HG02571 (cell line): ENCODE data around the gene HIVEP3.

Experiments
- ATAC-seq: cut with Tn5 transposase; IDR thresholded peaks from one replicate; pipeline ENCODE4 v1.9.1; 2021; ENCODE audit warnings: mild to moderate bottlenecking, moderate library complexity; ENCODE audit not compliant: unreplicated experiment

HIVEP3 gene

DNA sequence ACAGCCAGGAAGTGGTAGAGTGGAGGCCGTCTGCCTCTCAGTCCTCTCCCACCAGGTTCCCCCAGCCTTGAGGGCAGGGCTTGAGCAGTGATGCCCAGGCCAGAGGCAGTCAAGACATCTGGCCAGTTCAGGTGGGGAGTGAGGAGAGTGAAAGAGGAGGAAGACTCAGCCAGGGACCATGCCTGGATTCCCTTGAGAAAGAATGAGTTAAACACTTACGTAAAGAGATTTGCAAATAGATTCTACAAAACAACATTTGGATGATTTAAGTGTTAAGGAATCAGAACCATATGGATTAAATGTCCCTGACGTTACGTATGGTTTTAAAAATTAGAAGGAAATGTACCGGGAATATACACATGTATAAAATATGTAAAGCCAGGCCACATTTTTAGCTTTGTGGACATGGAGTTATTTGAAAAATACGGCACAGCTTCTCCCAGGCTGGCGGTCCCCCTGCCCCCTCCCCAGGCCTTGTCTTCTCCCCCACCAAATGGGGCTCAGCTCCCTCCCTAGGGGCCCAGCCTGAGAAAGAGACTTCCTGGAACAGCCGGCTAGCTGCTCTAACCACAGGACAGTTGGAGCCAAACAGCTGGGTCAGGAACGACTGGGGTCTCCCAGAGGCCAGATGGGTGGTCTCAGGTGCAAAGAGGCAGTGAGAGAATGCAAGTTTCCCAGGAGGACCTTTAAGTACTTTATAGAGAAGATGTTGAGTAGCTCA lies 245.9 kb downstream of the HIVEP3 start:
- no peak for ATAC-seq

DNA sequence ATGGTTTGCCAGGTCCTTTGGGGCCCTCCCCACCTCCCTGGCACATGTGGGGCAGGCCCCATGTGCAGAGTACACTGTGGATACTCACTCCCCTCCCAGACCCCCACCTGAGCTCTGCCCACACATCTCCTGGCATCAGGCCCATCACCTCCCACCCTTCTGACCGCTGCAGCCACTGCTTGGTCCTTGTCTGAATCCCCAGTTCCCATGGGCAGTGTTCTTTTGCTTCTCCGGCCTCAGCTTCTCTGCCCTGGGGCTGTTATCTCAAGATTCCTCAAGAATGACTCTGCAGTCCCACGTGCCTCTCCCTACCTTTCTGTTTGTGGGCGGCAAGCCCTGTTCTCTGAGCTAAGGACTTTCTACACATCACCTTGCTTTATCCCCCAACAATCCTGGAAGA lies 246.5 kb downstream of the HIVEP3 start:
- ATAC-seq, result no peak

GRCh38 chr1:41671116-41671755 lies 247.5 kb downstream of the HIVEP3 start:
- no peak for ATAC-seq

- ATAC-seq, result no peak
Observed at GRCh38 chr1:41670217-41670957, 248.3 kb downstream of the HIVEP3 start.

DNA sequence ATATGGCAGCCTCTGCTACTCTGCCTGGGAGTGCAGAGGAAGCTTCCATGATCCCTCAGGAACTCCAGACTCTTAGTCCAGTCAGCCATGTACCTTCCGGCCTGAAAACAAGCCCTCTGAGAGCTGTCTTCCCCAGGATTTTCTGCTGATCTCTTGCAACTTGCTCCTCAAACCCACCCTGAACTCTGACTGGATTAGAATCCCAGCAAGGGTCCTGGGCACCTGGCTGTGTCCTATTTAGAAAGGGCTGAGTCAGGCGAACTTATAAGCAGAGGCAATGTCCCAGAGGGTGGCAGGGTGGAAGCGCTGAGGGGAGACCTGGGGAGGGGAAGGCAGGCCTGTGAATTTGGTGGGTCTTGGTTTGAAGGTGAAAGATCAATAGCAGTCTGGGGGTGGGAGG lies 249.8 kb downstream of the HIVEP3 start:
- no peak for ATAC-seq

DNA sequence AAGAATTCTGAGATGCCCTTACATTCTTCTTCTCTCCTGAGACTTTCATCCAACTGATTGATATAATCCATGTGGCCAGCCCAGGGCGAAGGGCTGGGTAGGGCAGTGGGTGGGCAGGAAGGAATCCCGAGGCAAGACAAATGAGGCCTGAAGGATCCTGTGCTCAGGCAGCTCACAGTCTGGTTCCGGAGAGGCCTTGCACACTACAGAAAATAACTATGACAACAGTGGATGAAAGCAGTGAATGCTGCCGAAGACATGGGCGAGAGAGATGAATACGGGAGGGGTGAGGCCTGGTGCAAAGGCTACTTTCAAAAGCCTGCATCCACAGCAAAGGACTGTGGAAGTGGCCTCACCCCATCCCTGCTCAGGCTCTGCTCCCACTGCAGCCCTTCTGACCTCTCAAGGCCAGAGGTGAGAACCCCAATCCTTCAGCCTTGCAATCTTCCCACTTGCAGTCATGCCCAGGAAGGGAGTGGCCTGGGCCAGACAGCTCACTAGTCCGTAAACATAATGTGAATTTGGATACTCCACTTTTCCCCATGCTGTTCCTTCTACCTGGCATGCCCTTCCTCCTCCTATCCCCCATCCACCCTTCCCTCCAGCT lies 250.6 kb downstream of the HIVEP3 start:
- ATAC-seq, result no peak

DNA sequence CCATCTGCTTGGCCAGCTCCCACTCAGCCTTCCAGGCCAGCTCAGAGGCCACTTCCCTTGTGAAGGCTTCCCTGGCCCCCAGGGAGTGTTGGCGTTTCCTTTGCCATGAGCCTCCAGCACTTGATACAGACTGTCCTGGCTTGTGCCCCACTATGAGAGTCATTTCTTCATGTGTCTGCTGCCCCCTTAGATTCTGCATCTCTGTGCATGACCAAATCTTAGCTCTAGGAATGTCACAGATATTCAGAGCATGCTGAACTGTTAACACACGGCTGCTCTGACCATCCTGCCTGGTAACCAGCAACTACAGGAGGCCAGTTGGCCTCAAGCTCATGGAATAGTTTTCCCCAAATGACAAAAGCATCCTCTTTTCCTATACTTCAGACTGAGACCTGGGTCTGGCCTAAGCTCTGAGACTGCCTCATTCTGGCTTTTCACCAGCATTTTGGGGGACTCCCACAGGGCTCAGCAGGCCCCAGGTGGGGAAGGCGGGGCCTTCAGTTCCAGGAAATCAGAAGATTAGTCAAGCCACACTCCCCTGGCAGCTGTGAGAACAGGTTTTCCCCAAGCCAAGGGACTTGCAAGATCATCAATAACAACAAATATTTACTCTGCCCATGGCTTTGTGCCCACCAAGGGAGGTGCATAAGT lies 251.6 kb downstream of the HIVEP3 start:
- peak; percentile 60 for ATAC-seq

DNA sequence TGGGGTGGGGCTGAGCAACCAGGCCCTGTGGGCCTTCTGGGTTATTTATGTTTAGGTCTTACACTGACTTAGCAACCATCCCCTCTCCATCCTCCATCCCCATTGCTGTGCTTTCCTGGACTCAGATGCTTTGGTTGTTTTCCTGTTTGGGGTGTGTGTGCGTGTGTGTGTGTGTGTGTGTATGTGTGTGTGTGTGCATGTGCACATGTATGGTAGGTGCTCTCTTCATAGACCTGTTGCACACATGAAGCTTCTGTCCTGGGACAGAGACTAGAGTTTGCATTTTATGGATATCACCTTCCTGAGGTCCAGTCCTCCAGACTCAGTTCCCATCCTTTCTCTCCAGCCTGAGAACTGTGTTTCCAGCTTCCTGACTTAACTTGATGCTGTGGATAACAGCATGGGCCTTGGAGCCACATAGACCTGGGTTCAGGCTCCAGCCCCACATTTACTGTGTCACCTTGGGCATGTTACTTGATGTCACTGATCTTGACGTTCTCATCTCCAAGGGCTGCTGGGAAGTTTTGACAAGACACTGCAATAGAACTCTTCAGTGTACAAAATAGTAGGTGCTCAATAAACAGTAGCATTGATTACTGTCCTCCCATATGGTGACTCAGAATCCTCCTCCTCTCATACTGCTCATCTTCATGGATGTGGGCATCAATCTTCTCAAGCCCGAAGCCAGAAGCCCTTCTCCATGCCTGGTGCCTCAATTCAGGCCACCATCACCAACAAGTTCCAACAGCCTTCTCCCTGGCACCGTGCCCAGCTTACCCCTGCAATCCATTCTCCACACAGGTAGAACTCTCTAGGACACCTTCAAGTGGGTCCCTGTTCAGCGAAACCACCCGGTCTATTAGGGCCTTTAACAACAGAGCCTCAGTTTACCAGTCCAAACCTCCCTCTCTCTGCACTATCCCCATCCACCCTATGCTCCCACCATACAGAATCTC lies 252.5 kb downstream of the HIVEP3 start:
- ATAC-seq, result no peak

DNA sequence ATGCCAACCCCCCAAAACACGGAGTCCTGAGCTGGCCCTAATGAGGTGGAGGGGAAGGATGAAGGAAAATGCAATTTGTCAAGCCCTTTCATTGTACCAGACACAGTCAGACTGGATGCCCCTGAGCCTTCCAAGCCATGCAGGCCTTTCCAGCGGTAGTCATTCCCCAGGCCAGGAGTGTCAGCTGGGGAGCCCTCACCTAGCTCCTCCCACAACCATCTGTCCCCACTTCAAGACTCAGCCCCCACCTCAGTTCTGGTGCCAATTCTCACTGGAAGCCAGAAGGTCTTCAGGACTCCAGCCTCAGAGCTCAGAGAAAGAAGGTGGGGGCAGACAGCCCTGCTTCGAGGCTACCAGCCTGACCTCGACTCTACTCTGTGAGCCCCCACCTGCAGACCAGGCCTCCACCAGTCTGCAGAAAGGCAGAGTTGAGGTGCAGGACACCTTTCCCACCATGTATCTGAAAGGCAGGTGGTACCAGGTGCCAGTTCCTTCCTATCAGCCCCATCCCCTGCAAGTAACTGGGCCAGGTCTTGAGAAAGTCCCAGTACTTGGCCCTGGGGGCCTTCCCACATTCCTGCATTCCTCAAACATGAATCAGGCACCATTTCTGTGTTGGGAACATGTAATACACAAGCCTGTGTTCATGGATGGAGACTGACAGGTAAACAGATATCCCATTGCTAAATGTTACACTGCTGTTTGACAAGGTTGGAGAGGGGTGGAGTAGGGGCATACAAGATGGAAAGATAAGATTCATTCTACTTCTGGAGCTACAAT lies 253.7 kb downstream of the HIVEP3 start:
- ATAC-seq, result no peak

DNA sequence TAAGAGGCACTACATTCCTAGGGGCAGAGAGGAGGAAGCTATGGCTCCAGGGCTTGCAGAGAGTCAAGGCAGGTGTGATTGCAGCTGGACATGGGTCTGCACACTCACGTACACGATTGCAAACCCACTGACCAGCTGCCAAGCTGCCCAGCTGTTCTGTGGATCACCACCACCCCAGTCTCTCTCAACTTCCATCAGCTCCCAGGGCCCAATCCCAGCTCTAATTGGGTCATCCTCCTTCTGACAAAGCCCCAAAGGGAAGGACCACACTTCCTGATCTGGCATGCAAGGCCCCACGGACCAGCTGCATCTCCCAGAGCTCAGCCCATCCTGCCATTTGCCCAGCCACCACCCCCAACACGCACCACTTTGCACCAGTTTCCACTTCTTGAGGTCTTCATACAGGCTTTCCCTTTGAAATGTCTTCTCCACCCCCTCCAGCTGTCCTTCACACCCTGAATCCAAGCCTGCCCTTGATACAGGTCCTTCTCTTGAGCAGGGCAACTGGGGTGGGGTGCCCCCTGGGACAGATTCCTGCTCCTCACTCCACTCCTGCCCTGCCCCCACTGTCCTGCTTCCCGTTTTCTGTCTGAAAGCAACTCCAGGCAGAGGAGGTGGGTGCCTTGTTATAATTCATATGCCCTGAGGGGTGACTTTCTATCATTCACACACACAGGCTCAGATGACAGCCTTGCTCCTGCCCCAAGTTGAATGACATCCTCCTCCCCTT lies 254.9 kb downstream of the HIVEP3 start:
- no peak for ATAC-seq

DNA sequence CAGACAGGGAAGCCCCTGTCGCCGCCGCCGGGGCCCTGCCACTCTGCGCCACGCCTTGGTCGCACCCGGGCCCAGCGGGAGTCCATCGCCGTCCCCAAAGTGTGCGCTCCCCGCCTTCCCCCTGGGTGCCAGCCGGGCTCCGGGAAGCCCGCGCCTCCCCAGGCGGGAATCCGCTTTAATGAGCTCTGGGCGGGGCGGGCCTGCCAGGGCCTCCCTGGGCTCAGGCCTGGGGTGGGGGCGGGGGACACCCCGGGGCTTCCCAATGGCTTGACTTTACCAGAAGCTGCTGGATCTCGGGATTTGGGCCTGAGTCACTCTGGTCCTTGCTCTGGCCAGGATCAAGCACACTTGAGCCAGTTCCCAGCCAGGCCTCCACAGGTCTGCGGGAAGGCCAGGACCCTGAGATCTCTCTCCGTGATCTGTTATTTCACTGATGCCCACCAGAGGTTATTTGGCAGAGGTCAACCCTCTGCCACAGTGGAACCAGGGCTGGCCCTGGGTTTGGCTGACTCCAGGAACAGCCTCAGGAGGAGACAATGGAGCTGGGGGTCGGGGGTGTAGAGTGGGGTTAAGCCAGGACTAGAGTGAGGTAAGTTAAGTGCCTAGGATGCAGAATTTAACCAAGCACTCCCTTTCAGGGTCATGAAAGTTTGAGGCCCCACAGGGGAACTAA lies 255.8 kb downstream of the HIVEP3 start:
- no peak for ATAC-seq

GRCh38 chr1:41662061-41662764 lies 256.5 kb downstream of the HIVEP3 start:
- ATAC-seq, result peak; percentile 49

GRCh38 chr1:41661428-41662060 lies 257.2 kb downstream of the HIVEP3 start:
- ATAC-seq, result peak; percentile 7

- ATAC-seq, result no peak
Observed at GRCh38 chr1:41660570-41661427, 257.9 kb downstream of the HIVEP3 start.

GRCh38 chr1:41659903-41660302 lies 258.8 kb downstream of the HIVEP3 start:
- no peak for ATAC-seq

- ATAC-seq, result no peak
Observed at GRCh38 chr1:41659159-41659495, 259.6 kb downstream of the HIVEP3 start.
